K562 (cell line): ENCODE measurements around the gene PRDX6. TPM values are rescaled to one million over a fixed set of nuclear protein-coding genes. Genes with fewer than 3 reads are reported as not detected.
A peak's percentile ranks its signal among the peaks of the same experiment; 100 is the strongest.

Experiments
- BHLHE40 ChIP-seq: IDR thresholded peaks from 2 replicates; pipeline ENCODE4 v1.6.1; 2011; ENCODE audit warnings: low read length, improper control_type of control experiment
- POLR2AphosphoS2 ChIP-seq: IDR thresholded peaks from 2 replicates; pipeline ENCODE4 v1.6.1; 2012; ENCODE audit warnings: low read length, improper control_type of control experiment
- SOX6 ChIP-seq: fragments of 450-650 bp; IDR thresholded peaks from 2 replicates; pipeline ENCODE4 v1.6.1; 2014; ENCODE audit warnings: mild to moderate bottlenecking
- polyA plus RNA-seq, 8 experiments: library from polyadenylated mRNA; depleted of rRNA in 4 of 8; stranded (reverse) in 5 of 8; unstranded in 3 of 8; fragments of >200 nt; fragmentation: Nextera tagmentation in 2 of 8; fragmentation: Illumina TruSeq in 1 of 8; extraction: Ambion mirVana in 2 of 8; extraction: Trizol in 1 of 8; gene quantifications; 2 replicates each; pipeline versions ENCODE4 v1.2.1 to v1.2.3, GENCODE V29; 2011 to 2014; ENCODE audit warnings: inconsistent platforms in 1 of 8, missing spikeins in 1 of 8
- total RNA-seq, 7 experiments: library from RNA; depleted of rRNA in 6 of 7; stranded (reverse); fragments of >200 nt in 6 of 7; fragmentation: Illumina TruSeq in 2 of 7; extraction: Trizol in 2 of 7; gene quantifications; 2 replicates each; pipeline versions ENCODE4 v1.2.1 to v1.2.3, GENCODE V29; 2011 to 2021; ENCODE audit warnings: low replicate concordance in 1 of 7
- TF ChIP-seq, protein P1 (sequence below): fragments of 450-650 bp; IDR thresholded peaks from 2 replicates; pipeline ENCODE4 v1.6.1; 2016; ENCODE audit warnings: mild to moderate bottlenecking, moderate library complexity

The PRDX6 gene
- total and polyA plus RNA-seq, 9 of the 15 experiments (the other 6 are each of a cell fraction or from before 2014, with no cell fraction given), result 277 to 1,082 (median 610) TPM

GRCh38 chr1:173529106-173529505 lies 52.0 kb downstream of the PRDX6 start (continued):
- TF ChIP-seq, protein P1, sequence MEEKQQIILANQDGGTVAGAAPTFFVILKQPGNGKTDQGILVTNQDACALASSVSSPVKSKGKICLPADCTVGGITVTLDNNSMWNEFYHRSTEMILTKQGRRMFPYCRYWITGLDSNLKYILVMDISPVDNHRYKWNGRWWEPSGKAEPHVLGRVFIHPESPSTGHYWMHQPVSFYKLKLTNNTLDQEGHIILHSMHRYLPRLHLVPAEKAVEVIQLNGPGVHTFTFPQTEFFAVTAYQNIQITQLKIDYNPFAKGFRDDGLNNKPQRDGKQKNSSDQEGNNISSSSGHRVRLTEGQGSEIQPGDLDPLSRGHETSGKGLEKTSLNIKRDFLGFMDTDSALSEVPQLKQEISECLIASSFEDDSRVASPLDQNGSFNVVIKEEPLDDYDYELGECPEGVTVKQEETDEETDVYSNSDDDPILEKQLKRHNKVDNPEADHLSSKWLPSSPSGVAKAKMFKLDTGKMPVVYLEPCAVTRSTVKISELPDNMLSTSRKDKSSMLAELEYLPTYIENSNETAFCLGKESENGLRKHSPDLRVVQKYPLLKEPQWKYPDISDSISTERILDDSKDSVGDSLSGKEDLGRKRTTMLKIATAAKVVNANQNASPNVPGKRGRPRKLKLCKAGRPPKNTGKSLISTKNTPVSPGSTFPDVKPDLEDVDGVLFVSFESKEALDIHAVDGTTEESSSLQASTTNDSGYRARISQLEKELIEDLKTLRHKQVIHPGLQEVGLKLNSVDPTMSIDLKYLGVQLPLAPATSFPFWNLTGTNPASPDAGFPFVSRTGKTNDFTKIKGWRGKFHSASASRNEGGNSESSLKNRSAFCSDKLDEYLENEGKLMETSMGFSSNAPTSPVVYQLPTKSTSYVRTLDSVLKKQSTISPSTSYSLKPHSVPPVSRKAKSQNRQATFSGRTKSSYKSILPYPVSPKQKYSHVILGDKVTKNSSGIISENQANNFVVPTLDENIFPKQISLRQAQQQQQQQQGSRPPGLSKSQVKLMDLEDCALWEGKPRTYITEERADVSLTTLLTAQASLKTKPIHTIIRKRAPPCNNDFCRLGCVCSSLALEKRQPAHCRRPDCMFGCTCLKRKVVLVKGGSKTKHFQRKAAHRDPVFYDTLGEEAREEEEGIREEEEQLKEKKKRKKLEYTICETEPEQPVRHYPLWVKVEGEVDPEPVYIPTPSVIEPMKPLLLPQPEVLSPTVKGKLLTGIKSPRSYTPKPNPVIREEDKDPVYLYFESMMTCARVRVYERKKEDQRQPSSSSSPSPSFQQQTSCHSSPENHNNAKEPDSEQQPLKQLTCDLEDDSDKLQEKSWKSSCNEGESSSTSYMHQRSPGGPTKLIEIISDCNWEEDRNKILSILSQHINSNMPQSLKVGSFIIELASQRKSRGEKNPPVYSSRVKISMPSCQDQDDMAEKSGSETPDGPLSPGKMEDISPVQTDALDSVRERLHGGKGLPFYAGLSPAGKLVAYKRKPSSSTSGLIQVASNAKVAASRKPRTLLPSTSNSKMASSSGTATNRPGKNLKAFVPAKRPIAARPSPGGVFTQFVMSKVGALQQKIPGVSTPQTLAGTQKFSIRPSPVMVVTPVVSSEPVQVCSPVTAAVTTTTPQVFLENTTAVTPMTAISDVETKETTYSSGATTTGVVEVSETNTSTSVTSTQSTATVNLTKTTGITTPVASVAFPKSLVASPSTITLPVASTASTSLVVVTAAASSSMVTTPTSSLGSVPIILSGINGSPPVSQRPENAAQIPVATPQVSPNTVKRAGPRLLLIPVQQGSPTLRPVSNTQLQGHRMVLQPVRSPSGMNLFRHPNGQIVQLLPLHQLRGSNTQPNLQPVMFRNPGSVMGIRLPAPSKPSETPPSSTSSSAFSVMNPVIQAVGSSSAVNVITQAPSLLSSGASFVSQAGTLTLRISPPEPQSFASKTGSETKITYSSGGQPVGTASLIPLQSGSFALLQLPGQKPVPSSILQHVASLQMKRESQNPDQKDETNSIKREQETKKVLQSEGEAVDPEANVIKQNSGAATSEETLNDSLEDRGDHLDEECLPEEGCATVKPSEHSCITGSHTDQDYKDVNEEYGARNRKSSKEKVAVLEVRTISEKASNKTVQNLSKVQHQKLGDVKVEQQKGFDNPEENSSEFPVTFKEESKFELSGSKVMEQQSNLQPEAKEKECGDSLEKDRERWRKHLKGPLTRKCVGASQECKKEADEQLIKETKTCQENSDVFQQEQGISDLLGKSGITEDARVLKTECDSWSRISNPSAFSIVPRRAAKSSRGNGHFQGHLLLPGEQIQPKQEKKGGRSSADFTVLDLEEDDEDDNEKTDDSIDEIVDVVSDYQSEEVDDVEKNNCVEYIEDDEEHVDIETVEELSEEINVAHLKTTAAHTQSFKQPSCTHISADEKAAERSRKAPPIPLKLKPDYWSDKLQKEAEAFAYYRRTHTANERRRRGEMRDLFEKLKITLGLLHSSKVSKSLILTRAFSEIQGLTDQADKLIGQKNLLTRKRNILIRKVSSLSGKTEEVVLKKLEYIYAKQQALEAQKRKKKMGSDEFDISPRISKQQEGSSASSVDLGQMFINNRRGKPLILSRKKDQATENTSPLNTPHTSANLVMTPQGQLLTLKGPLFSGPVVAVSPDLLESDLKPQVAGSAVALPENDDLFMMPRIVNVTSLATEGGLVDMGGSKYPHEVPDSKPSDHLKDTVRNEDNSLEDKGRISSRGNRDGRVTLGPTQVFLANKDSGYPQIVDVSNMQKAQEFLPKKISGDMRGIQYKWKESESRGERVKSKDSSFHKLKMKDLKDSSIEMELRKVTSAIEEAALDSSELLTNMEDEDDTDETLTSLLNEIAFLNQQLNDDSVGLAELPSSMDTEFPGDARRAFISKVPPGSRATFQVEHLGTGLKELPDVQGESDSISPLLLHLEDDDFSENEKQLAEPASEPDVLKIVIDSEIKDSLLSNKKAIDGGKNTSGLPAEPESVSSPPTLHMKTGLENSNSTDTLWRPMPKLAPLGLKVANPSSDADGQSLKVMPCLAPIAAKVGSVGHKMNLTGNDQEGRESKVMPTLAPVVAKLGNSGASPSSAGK, result peak; percentile 64
- TF ChIP-seq POLR2AphosphoS2 (no peak), BHLHE40 (peak; percentile 94), SOX6 (peak; percentile 39; the same call in 1 of the 2 replicates)
